ENCODE results near the gene HCFC2. TPM values are rescaled to one million over a fixed set of nuclear protein-coding genes. Genes with fewer than 3 reads are reported as not detected.

HCFC2 gene
- total RNA-seq, 2 donors from 2014 or later: 2.2 to 3.4 TPM

DNA sequence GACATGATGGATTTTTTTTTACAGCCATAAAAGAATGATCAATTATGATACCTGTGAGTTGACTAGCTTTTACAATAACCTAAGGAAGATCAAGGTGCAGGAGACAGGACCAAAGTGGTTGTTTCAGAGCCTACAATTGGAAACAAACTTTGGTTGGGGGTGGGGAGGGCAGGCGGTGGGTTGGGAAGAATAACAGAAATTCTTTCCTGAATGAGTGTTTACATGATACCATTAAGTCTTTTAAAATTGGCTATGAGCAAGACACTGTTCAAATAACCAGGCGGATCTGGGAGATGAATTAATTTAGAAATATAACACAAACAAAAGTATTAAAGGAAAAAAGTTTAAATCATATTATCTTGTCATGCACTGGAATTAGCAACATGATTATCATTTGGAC lies 66.4 kb downstream of the HCFC2 start:
- Histone ChIP-seq H3K9me3 (ENCODE audit: control insufficient read depth, low read length) (no peaks in the 10 kb centered on the region), H3K4me3 (ENCODE audit: low read length) (no peak overlapping the region), H3K27me3 (ENCODE audit: control insufficient read depth, insufficient read depth, low read length, poor library complexity, severe bottlenecking) (no peaks in the 10 kb centered on the region), H3K36me3 (ENCODE audit: control insufficient read depth, insufficient read depth, low read length) (peaks cover 66% of the 10 kb centered on the region), H3K4me1 (ENCODE audit: control insufficient read depth, insufficient read depth, low read length) (no peaks in the 10 kb centered on the region), H3K9ac (ENCODE audit: extremely low read depth, low read length, poor library complexity, severe bottlenecking) (no peak overlapping the region), H3K27ac (ENCODE audit: low read depth, low read length) (no peak overlapping the region)
- TF ChIP-seq, protein P1, sequence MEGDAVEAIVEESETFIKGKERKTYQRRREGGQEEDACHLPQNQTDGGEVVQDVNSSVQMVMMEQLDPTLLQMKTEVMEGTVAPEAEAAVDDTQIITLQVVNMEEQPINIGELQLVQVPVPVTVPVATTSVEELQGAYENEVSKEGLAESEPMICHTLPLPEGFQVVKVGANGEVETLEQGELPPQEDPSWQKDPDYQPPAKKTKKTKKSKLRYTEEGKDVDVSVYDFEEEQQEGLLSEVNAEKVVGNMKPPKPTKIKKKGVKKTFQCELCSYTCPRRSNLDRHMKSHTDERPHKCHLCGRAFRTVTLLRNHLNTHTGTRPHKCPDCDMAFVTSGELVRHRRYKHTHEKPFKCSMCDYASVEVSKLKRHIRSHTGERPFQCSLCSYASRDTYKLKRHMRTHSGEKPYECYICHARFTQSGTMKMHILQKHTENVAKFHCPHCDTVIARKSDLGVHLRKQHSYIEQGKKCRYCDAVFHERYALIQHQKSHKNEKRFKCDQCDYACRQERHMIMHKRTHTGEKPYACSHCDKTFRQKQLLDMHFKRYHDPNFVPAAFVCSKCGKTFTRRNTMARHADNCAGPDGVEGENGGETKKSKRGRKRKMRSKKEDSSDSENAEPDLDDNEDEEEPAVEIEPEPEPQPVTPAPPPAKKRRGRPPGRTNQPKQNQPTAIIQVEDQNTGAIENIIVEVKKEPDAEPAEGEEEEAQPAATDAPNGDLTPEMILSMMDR (conservative IDR thresholded peaks at IDR 0.05): no peak
- peaks cover 8% of the 10 kb centered on the region for H3K4me1 Mint-ChIP-seq
- no peak overlapping the region for H3K4me3 Mint-ChIP-seq
- no peaks in the 10 kb centered on the region for H3K27me3 Mint-ChIP-seq (ENCODE audit: insufficient read depth)
- WGBS, 2 experiments (ENCODE audit: insufficient coverage in 1 of 2, insufficient read length in 1 of 2): 80% methylated on average over 1 of the region's 2 CpGs; no CpG with 5 or more reads in 1 of the 2 experiments
- no peaks in the 10 kb centered on the region for H3K9me3 Mint-ChIP-seq
- no peak overlapping the region for H3K27ac Mint-ChIP-seq
- DNase-seq: no peak
- peaks cover 41% of the 10 kb centered on the region for H3K36me3 Mint-ChIP-seq (ENCODE audit: low read depth)

GRCh38 chr12:104131609-104132008 lies 67.3 kb downstream of the HCFC2 start:
- no peak overlapping the region for H3K27ac ChIP-seq (ENCODE audit: low read depth, low read length)
- Mint-ChIP-seq H3K27me3 (ENCODE audit: insufficient read depth) (no peaks in the 10 kb centered on the region), H3K4me3 (no peak overlapping the region), H3K36me3 (ENCODE audit: low read depth) (peaks cover 33% of the 10 kb centered on the region), H3K4me1 (peaks cover 15% of the 10 kb centered on the region), H3K27ac (no peak overlapping the region), H3K9me3 (no peaks in the 10 kb centered on the region)
- H3K27me3 ChIP-seq (ENCODE audit: control insufficient read depth, insufficient read depth, low read length, poor library complexity, severe bottlenecking): no peaks in the 10 kb centered on the region
- DNase-seq: no peak
- TF ChIP-seq, protein P1 (conservative IDR thresholded peaks at IDR 0.05): no peak
- no peaks in the 10 kb centered on the region for H3K4me1 ChIP-seq (ENCODE audit: control insufficient read depth, insufficient read depth, low read length)
- H3K36me3 ChIP-seq (ENCODE audit: control insufficient read depth, insufficient read depth, low read length): peaks cover 58% of the 10 kb centered on the region
- H3K9ac ChIP-seq (ENCODE audit: extremely low read depth, low read length, poor library complexity, severe bottlenecking): no peak overlapping the region
- H3K9me3 ChIP-seq (ENCODE audit: control insufficient read depth, low read length): no peaks in the 10 kb centered on the region
- no peak overlapping the region for H3K4me3 ChIP-seq (ENCODE audit: low read length)
- WGBS, 2 experiments (ENCODE audit: insufficient coverage in 1 of 2, insufficient read length in 1 of 2): 95 to 96% methylated on average over 3 to 4 of the region's 4 CpGs

GRCh38 chr12:104132351-104132956 lies 68.1 kb downstream of the HCFC2 start:
- H3K27ac Mint-ChIP-seq: no peak overlapping the region
- Histone ChIP-seq H3K27me3 (ENCODE audit: control insufficient read depth, insufficient read depth, low read length, poor library complexity, severe bottlenecking) (no peaks in the 10 kb centered on the region), H3K36me3 (ENCODE audit: control insufficient read depth, insufficient read depth, low read length) (peaks cover 53% of the 10 kb centered on the region), H3K9me3 (ENCODE audit: control insufficient read depth, low read length) (no peaks in the 10 kb centered on the region), H3K4me1 (ENCODE audit: control insufficient read depth, insufficient read depth, low read length) (no peaks in the 10 kb centered on the region), H3K4me3 (ENCODE audit: low read length) (no peak overlapping the region), H3K9ac (ENCODE audit: extremely low read depth, low read length, poor library complexity, severe bottlenecking) (no peak overlapping the region), H3K27ac (ENCODE audit: low read depth, low read length) (no peak overlapping the region)
- no peaks in the 10 kb centered on the region for H3K27me3 Mint-ChIP-seq (ENCODE audit: insufficient read depth)
- no peaks in the 10 kb centered on the region for H3K9me3 Mint-ChIP-seq
- H3K36me3 Mint-ChIP-seq (ENCODE audit: low read depth): peaks cover 33% of the 10 kb centered on the region
- DNase-seq: no peak
- H3K4me3 Mint-ChIP-seq: no peak overlapping the region
- peaks cover 20% of the 10 kb centered on the region for H3K4me1 Mint-ChIP-seq
- TF ChIP-seq, protein P1 (conservative IDR thresholded peaks at IDR 0.05): no peak
- 96% methylated on average over 5 to 7 of the region's 7 CpGs for WGBS, 2 experiments (ENCODE audit: insufficient coverage in 1 of 2, insufficient read length in 1 of 2)

Data from endodermal cell (in vitro differentiated cells).